ENCODE data around the gene DCC. TPM values are rescaled to one million over a fixed set of nuclear protein-coding genes. Genes with fewer than 3 reads are reported as not detected.

DCC gene
- total RNA-seq, 6 experiments from 2014 or later, result not detected

GRCh38 chr18:53241161-53241560, 901.2 kb downstream of the DCC start:
- Mint-ChIP-seq H3K27me3 (ENCODE audit: insufficient read depth) (no peaks in the 10 kb centered on the region), H3K27ac (no peak overlapping the region), H3K4me3 (no peak overlapping the region), H3K4me1 (ENCODE audit: low read depth) (no peaks in the 10 kb centered on the region), H3K36me3 (ENCODE audit: low read depth) (no peaks in the 10 kb centered on the region), H3K9me3 (peaks cover 22% of the 10 kb centered on the region)
- no peak for DNase-seq
- TF ChIP-seq CTCF (IDR thresholded peaks at IDR 0.05), result no peak

- no peak overlapping the region for H3K4me3 Mint-ChIP-seq
- DNase-seq, result no peak
- no peaks in the 10 kb centered on the region for H3K4me1 Mint-ChIP-seq (ENCODE audit: low read depth)
- no peak for TF ChIP-seq CTCF (IDR thresholded peaks at IDR 0.05)
- H3K27ac Mint-ChIP-seq, result no peak overlapping the region
- H3K36me3 Mint-ChIP-seq (ENCODE audit: low read depth), result no peaks in the 10 kb centered on the region; the same call in none of the 2 replicates
- no peaks in the 10 kb centered on the region for H3K27me3 Mint-ChIP-seq (ENCODE audit: insufficient read depth)
- H3K9me3 Mint-ChIP-seq, result peaks cover 28% of the 10 kb centered on the region
Measured at GRCh38 chr18:53253789-53254188, 913.8 kb downstream of the DCC start.

- Mint-ChIP-seq H3K36me3 (ENCODE audit: low read depth) (no peaks in the 10 kb centered on the region; the same call in none of the 2 replicates), H3K27me3 (ENCODE audit: insufficient read depth) (no peaks in the 10 kb centered on the region), H3K27ac (no peak overlapping the region), H3K9me3 (peaks cover 29% of the 10 kb centered on the region), H3K4me3 (no peak overlapping the region), H3K4me1 (ENCODE audit: low read depth) (no peaks in the 10 kb centered on the region)
- TF ChIP-seq CTCF (IDR thresholded peaks at IDR 0.05), result no peak
- no peak for DNase-seq
Measured at GRCh38 chr18:53254265-53254664, 914.3 kb downstream of the DCC start.

- Mint-ChIP-seq H3K9me3 (peaks cover 54% of the 10 kb centered on the region), H3K27ac (no peak overlapping the region), H3K4me3 (no peak overlapping the region), H3K36me3 (ENCODE audit: low read depth) (no peaks in the 10 kb centered on the region; the same call in 1 of the 2 replicates), H3K27me3 (ENCODE audit: insufficient read depth) (no peaks in the 10 kb centered on the region), H3K4me1 (ENCODE audit: low read depth) (no peaks in the 10 kb centered on the region)
- no peak for TF ChIP-seq CTCF (IDR thresholded peaks at IDR 0.05)
- DNase-seq, result no peak
Measured at GRCh38 chr18:53261241-53261640, 921.2 kb downstream of the DCC start.

- Mint-ChIP-seq H3K27ac (no peak overlapping the region), H3K4me1 (ENCODE audit: low read depth) (no peaks in the 10 kb centered on the region), H3K36me3 (ENCODE audit: low read depth) (no peaks in the 10 kb centered on the region), H3K27me3 (ENCODE audit: insufficient read depth) (no peaks in the 10 kb centered on the region), H3K4me3 (no peak overlapping the region), H3K9me3 (peaks cover 50% of the 10 kb centered on the region)
- no peak for TF ChIP-seq CTCF (IDR thresholded peaks at IDR 0.05)
- DNase-seq, result no peak
Measured at GRCh38 chr18:53266850-53267249, 926.9 kb downstream of the DCC start.

GRCh38 chr18:53268455-53268854, 928.5 kb downstream of the DCC start:
- no peak for TF ChIP-seq CTCF (IDR thresholded peaks at IDR 0.05)
- Mint-ChIP-seq H3K27me3 (ENCODE audit: insufficient read depth) (no peaks in the 10 kb centered on the region), H3K4me3 (no peak overlapping the region), H3K36me3 (ENCODE audit: low read depth) (no peaks in the 10 kb centered on the region), H3K27ac (no peak overlapping the region), H3K9me3 (peaks cover 41% of the 10 kb centered on the region), H3K4me1 (ENCODE audit: low read depth) (no peaks in the 10 kb centered on the region)
- DNase-seq, result no peak

Data from HFFc6 (cell line).